Measurements from ENCODE around the gene GNPTG. TPM values are rescaled to one million over a fixed set of nuclear protein-coding genes. Genes with fewer than 3 reads are reported as not detected.

The GNPTG gene
- polyA plus RNA-seq, 3 donors = 68.7 to 72.9 (median 72.4) TPM

DNA sequence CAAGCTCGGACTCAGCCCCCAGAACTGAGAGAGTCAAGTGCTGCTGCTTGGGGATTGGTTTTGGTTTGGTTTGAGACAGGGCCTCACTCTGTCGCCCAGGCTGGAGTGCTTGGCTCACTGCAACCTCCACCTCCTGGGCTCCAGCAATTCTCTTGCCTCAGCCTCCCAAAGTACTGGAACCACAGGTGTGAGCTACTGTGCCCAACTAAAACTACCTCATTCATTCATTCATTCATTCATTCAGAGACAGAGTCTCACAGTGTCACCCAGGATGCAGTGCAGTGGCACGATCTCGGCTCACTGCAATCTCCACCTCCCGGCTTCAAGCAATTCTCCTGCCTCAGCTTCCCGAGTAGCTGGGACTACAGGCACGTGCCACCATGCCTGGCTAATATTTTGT, 38.0 kb downstream of the GNPTG start:
- DNase-seq = no peak

DNA sequence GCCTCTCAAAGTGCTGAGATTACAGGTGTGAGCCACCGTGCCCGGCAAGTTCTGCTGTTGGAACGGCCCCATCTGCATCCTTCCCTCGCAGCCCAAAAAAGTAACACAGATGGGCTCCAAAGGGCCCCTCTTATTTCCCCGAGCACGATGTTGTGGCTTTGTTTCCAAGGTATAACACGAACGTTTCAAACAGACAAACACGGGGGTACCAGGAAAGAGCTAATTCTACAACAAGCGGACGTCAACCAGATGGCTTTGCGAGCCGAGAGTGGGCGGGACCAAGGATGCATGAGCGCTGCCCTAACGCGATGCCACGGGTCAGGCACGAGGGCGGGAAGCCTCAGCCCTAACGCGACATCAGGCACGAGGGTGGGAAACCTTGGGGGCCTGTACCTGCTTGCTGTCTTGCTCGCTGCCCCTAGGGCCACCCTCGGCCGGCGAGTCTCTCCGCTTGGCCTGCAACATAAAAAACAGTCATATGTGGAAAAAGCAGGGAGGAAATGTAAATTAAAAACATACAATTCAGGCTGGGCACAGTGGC, 38.6 kb downstream of the GNPTG start:
- DNase-seq = no peak

DNA sequence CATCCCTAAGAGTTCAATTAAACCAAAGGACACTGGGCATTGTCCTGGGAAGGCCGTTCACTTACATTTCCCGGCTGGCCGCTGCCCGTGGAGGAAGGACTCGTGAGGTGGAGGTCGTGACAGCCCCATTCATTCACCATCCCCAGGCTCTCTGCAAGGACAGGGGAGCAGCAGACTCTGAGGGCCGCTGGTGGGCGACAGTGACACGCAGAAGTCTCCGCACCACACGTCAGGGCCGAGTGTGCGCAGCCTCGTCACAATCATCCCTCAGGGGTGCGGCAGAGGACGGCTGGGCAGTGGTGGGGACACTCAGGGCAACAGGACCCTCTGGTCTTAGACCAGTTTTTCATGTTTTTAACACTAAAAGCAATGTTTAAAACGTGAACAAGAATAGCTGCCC, 41.1 kb downstream of the GNPTG start:
- no peak for DNase-seq

DNA sequence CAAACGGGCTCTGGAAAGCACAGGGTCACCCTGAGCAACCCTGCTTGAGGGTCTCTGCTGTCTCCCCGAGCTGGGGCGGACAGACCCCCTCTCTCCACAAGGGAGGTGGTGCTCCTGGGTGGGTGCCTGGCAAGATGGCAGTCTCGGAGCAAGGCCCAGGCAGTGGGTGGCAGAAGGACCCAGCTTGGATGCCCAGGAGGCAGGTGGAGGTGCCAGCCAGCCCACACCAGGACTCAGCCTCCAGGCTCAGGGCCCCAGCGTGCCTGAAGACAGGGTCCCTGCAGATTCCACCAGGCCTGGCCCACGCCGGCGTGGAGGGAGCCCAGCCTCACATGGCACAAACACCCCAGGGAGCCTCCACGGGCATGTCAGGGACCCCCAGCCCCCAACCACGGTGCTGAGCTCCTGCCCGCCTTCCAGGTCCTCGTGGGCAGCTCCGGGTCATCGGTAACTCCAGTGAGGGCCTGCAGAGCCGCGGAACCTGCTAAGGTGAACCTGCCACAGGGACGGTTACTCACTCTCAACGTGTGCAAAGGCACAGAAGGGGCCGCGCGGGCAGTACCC, 42.0 kb downstream of the GNPTG start:
- no peak for DNase-seq

DNA sequence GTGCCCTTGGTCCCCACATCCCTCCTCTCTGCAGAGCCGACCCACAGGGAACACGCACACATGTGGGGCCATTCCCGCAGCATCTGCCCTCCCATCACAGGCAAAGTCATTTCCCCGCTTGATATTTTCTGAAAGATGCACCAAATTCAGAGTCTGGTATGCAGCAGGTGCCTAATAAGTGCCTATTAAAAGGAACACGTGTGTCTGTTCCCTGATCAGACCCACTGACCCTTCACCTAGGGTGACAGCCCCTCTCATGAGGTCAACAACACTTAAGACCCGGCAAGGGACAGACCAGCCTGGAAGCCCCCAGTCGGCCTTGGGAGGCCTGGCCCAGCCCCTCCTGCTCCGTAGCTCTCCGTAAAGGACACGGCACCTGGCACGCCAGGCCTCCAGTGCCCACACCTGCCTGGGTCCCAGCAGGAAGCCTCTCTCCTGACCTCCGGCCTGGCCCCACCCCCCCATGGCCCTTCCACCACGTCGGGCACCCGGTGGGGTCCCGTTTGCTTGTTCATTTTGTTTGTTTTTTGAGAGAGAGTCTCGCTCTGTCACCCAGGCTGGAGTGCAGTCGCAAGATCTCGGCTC, 42.7 kb downstream of the GNPTG start:
- no peak for DNase-seq

DNA sequence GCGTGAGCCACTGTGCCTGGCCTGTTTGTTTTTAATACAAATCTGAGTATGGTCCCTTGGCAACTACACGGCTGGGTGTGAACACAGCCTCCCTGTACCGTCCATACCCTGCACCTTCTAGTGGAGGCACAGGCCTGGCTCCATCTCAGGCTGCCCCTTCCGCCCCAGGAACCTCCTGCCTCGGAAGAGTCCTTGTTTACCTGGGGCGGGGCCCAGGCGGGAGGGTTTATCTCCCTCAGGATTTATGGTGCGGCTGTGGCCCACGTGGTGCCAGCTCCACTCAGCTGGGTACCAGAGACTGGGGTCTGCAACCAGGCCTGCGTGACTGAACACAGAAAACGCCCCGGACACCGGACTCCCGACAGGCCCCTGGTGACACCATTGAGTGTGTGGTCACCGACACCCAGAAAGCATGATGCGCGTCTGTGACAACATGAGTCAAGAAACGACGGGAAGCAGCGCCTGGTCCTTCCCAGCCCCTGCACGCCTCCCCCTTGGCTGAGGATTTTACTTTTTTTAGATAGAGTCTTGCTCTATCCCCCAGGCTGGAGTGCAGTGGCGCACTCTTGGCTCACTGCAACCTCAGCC, 43.8 kb downstream of the GNPTG start:
- no peak for DNase-seq

DNA sequence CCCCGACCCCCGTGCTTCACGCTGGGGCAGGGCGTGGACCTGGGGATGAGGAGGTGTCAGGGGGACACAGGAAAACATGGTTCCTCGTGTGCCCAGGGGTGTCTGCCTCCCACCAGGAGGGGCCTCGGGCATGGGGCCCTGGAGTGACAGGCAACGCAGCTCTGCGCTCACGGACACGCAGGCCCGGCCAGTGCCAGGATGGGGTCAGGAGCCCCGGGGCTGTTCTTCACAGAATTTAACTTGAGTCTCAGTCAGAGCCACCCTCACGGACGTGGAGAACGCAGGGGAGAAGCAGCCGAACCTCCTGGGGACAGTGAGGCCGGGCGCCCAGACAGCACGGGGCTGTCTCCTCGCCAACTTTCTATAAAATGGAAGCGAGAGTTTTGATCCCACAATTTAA, 46.0 kb downstream of the GNPTG start:
- DNase-seq = no peak

DNA sequence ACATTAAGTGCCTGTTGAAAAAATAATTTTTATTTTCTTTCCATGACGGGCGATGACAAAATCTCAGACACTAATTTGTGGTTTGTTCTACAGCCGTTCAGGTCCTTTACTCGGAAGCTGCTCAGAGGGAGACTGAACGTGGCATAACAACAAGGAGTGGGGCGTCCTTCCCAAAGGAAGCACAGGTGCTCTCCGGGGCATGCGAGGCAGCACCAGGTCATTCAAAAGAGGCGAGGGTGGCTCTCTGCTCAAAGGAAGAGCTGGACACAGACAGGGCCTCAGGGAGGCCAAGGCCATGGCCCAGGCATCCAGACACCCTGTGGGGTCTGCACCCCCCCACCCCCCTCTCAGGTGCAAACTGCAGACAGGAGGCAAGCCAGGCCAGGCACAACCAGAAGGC, 46.6 kb downstream of the GNPTG start:
- no peak for DNase-seq

DNA sequence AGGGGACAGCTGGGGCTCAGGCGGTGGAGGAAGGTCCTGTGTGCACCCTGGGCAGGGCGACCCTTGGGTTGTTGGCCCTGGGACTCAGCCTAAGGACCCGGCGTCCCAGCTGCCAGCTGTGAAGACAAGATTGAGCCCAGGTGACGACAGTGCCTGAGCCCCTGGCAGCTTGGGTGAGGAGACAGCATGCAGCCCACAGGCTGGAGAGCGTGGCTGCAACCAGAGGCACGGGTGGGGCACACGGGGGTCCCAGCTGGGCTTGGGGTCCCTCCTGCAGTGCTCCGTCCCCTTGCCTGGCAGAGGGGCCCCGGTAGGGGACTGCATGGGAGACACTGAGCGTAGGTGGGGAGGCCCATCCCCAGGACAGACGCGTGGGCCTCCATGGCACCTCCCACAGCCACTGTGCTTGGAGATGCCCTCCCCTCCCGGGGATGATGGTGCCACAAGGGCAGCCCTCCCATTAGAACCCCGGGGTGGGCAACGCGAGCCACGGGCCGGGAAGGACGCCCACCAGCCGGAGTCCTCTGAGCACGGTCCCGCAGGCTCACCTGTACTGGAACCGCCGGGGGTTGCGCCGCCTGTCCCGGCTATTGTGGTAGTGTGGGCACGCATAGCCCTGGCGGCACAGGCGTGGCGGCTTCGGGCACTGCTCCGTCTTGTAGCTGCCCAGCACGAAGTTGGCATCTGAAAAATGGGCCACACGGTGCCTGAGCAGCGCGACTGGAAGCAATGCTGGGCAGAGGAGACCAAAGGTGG, 47.3 kb downstream of the GNPTG start:
- DNase-seq = no peak

DNA sequence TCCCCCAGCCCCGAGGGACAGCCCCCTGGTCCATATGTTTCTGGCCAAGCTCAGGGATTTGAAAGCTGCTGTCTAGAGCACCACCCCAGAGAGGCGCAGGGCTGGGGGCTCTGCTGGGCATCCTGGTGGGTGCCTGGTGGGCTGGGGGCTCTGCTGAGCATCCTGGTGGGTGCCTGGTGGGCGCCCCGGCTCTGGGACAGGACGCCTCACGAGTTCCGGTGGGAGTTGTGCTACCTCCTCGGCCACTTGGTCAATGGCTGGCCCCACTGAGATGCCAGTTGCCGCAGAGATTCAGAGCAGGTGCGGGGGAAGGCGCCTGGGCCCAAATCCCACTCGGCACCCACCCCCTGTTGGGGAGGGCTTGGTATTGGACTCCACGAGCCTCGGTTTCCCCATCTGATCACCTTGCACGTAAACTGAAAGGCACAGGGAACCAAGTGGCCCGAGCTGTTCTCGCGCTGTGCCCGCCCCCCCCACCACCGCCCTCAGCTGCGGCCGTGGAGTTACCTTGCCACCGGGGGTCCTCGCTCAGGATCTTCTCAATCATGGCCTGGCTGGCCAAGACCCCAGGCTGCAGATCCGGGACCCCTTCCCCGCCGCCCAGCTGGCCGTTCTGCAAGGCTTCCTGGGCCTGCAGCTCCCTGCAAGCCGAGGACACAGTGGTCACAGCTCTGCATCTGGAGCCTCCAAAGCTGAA, 49.5 kb downstream of the GNPTG start:
- DNase-seq = no peak

DNA sequence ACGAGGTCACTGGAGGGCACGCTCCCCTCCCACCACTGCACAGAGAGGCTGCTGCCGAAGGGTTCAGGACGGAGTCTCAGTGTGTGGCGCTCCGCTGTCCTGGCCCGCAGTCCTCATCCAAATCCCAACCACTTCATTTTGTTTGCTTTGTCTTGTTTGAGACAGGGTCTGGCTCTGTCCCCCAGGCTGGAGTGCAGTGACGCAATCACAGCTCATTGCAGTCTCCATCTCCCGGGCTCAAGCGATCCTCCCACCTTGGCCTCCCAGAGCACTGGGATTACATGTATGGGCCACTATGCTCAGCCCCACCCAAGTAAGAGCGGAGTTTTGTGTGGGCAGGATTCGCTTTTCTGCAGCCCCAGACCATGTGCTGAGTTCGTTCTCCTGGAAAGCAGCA, 50.0 kb downstream of the GNPTG start:
- no peak for DNase-seq

DNA sequence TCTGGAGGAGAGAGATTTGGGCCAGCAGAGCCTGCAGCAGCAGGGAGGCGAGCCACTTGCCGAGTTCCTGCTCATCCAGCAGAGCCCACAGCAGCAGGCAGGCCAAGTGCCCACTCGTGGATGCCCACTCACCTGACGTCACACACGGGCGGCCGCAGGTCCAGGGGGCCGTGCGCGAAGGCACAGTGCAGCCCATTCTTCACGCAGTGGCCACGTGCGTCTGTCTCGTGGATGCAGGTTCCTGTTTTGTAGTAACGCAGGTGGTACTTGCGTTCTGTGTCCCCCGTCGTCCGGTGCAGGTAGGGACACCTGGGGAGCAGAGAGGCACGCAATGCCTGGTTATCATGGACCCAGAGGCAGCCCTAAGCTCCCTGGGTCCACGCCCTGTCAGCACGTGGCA, 51.3 kb downstream of the GNPTG start:
- DNase-seq = no peak

DNA sequence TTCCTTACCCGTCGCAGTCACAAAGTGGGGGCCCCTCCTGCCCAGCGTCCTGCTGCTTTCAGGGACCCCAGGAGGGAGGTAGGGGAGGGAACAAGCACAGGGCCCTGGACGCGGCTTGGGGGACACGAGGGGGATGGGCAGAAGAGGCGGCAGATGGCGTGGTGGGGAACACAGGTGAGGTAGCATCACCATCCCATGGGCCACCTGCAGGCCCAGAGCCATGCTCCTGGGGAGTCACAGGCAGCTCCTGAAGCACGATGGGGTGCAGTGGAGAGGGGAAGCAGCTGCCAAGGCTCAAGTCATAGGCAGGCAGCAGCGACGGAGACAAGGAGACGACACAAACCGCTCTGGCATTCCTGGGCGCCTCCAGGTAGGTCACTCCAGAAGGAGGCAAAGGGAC, 52.0 kb downstream of the GNPTG start:
- no peak for DNase-seq

DNA sequence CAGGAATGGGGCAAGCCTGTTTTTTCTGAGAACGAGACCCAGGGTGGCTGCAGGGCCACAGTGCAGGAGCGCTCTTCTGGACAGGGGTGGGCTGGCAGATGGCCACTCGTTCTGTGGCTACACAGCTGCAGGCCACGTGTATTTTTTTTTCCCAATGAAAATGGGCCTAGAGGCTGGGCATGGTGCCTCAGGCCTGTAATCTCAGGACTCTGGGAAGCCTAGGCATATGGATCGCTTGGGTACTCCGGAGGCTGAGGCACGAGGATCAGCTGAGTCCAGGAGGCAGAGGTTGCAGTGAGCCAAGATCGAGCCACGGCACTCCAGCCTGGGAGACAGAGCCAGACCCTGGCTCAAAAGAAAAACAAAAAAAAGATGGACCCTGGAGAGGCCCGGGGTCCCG, 56.0 kb downstream of the GNPTG start:
- DNase-seq = no peak

DNA sequence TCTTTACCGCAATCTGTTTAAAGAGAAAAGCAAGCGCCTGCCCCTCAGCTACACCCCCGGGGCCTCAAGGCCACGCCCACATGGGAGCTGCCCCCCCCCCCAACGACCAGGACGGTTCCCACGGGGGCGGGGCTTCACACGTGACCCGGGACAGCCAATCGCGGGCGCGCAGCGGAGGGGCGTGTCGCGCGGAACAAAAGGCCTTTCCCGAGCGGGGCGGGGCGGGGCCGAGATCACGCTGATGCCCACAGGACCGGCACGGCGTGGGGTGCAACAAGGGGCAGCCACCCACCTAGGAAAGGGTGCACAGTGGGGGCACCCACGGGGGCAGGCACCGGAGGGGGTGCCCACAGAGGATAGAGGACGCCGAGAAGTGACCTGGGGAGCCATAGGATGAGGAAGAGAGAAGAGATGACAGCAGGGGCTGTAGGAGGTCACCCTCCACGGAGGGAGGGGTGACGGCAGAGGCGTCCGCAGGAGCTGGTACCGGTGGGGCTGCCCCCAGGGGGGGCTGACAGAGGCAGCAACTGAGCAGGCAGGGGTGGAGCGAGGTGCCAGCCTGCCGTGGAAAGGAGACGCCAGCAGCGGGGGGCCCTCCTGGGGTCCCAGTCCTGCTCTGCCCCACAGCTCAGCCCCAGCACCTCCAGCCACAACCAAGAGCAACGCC, 56.6 kb downstream of the GNPTG start:
- peak; percentile 89 for DNase-seq

DNA sequence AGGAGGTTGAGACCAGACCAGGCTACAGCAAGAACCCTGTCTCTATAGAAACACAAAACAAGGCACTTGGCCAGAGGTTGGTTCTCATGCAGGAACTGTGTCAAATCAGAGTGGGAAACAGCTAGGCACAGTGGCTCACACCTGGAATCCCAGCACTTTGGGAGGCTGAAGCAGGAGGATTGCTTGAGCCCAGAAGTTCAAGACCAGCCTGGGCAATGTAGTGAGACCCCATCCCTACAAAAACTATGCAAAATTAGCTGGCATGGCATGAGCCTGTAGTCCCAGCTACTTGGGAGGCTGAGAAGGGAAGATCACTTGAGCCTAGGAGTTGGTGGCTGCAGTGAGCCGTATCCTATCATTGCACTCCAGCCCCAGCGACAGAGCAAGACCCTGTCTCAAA, 61.1 kb downstream of the GNPTG start:
- DNase-seq = no peak

Other genes starting within 250 kb of the GNPTG start
- gene CACNA1H, start 198.8 kb upstream of the GNPTG start, polyA plus RNA-seq (ENCODE audit: insufficient read length in 3 of 3) = 10 to 100 TPM; 27.6 to 32.8 (median 28.7) TPM
- gene TPSG1, start 126.7 kb upstream of the GNPTG start, polyA plus RNA-seq (ENCODE audit: insufficient read length in 3 of 3) = 1 to 10 TPM in 2 of 3 donors, under 1 TPM in 1; 0.93 to 2.3 (median 1.1) TPM
- gene TPSB2, start 121.7 kb upstream of the GNPTG start, polyA plus RNA-seq (ENCODE audit: insufficient read length in 3 of 3) = under 1 TPM in 2 of 3 donors, not detected in 1; 0.19 to 0.22 TPM
- under 1 TPM in 1 of 3 donors, not detected in 2; 0.38 TPM for gene TPSAB1, start 111.2 kb upstream of the GNPTG start, polyA plus RNA-seq (ENCODE audit: insufficient read length in 3 of 3)
- gene TPSD1, start 95.9 kb upstream of the GNPTG start, polyA plus RNA-seq (ENCODE audit: insufficient read length in 3 of 3) = under 1 TPM in 1 of 3 donors, not detected in 2; 0.32 TPM
- gene UBE2I, start 42.3 kb upstream of the GNPTG start, polyA plus RNA-seq (ENCODE audit: insufficient read length in 3 of 3) = 100 to 1,000 TPM; 147 to 171 (median 165) TPM
- 1 to 10 TPM; 5.9 to 7.8 (median 7.0) TPM for gene BAIAP3, start 18.3 kb upstream of the GNPTG start, polyA plus RNA-seq (ENCODE audit: insufficient read length in 3 of 3)
- gene TSR3, start 53 bp upstream of the GNPTG start, polyA plus RNA-seq (ENCODE audit: insufficient read length in 3 of 3) = 10 to 100 TPM; 49.9 to 66.4 (median 61.6) TPM
- 10 to 100 TPM; 15.5 to 24.9 (median 24.1) TPM for gene UNKL, start 62.8 kb downstream of the GNPTG start, polyA plus RNA-seq (ENCODE audit: insufficient read length in 3 of 3)
- 10 to 100 TPM; 12.9 to 17.7 (median 14.6) TPM for gene UQCC4, start 68.8 kb downstream of the GNPTG start, polyA plus RNA-seq (ENCODE audit: insufficient read length in 3 of 3)
- gene PERCC1, start 79.1 kb downstream of the GNPTG start, polyA plus RNA-seq (ENCODE audit: insufficient read length in 3 of 3) = under 1 TPM in 2 of 3 donors, not detected in 1; 0.21 to 0.25 TPM
- gene CCDC154, start 92.6 kb downstream of the GNPTG start, polyA plus RNA-seq (ENCODE audit: insufficient read length in 3 of 3) = 1 to 10 TPM; 2.3 to 4.4 (median 3.9) TPM
- gene CLCN7, start 123.1 kb downstream of the GNPTG start, polyA plus RNA-seq (ENCODE audit: insufficient read length in 3 of 3) = 10 to 100 TPM; 53.4 to 61.1 (median 59.1) TPM
- gene PTX4, start 137.0 kb downstream of the GNPTG start, polyA plus RNA-seq (ENCODE audit: insufficient read length in 3 of 3) = not detected
- gene TELO2, start 141.4 kb downstream of the GNPTG start, polyA plus RNA-seq (ENCODE audit: insufficient read length in 3 of 3) = 10 to 100 TPM; 42.3 to 47.9 (median 43.6) TPM
- gene TMEM204, start 181.7 kb downstream of the GNPTG start, polyA plus RNA-seq (ENCODE audit: insufficient read length in 3 of 3) = 10 to 100 TPM; 17.6 to 25.8 (median 24.7) TPM

Data from renal pelvis (tissue), 4 donors.